ELR (cell line): Measurements from ENCODE around the gene AKAIN1.

Experiments used
- DNase-seq: peaks from one replicate; pipeline ENCODE4 v3.0.0-alpha.2; 2015; ENCODE audit warnings: low read depth

AKAIN1 gene

GRCh38 chr18:5159080-5159479, 38.0 kb downstream of the AKAIN1 start:
- DNase-seq = no peak

- no peak for DNase-seq
Observed at GRCh38 chr18:5158587-5158986, 38.5 kb downstream of the AKAIN1 start.

DNA sequence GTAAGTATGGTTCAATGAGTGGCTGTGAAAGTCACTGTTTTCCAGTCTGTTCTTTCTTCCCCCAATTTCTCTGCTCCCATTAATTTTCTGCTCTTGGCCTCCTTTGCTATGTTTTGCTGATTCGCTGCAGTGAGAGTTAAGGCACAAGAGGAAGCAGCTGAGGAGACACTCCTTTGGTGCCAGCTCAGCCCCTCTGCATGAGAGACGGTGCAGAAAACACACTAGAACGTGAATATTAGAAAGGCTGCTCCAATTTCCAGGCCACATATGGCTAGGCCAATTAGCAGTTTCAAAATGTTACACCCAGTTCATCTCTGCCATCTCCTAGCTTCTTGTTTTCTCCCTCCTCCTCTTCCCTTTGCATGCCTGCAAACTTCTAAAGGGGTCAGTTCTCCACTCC, 38.9 kb downstream of the AKAIN1 start:
- DNase-seq = no peak

DNA sequence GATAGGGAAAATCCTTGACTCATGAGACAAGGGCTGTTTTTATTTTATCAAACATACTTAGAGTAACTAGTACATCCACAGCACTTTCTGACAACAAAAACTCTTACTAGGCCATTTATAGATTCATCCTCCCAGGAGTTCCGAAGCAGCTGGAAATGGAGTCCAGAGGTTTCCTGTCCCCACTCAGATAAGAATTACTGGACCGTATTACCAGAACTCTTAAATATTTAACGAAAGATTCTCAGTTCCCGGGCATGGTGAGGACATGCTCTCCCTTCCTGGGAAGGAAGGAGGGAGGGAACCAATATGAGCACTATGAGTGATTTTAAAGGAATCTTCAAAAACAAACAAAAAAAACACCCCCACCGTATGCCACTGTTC, 41.2 kb downstream of the AKAIN1 start:
- DNase-seq = no peak

DNA sequence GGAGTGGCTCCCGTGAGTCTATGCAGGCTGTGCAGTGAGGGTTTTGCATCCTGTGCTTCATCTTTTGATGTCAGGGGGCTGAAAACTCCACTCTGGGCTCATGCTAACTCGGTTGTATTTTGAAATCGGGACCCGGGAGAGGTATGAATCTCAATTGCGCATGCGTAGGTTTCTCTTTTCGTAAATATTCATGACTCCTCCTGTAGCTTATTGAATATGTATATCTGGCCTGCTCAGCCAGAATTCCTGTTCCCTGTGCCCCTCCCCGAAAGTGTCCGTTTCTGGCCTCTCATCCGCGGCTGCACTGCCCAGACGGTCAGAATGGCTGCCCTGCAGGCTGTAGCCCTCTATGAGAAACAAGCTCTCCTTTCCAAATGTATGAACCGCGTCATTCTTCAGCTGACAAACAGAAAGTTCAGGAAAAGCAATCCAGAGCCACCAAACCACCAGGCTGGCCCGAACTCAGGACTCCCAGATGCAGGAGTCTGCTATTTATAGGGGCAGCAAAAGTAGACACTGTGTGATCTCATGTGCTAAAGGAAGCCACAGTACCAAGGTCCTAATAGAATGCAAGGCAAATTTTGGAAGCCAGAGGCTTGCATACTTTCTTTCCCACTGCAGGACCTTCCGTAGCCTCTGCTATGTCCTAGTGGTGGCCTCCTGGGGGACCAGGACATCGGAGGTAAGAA, 41.7 kb downstream of the AKAIN1 start:
- no peak for DNase-seq

- no peak for DNase-seq
Observed at GRCh38 chr18:5152343-5153020, 44.6 kb downstream of the AKAIN1 start.

DNA sequence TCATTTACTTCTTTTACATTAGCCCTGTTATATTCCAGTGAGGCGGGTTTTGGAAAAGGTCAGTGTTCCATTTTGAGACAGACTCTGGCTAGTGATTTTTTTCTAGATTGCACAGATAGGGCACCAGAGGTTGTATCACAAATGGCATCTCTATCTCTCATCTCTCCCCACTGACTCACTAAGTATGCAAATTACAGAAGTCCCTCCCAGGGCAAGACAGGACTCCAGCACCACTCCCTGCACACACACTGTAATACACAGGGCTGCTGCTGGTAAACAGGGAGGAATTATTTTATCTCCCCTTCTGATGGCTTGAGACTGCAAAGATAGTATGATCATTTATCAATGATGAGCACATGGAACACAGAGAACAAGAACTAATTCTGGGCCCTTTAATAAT, 46.2 kb downstream of the AKAIN1 start:
- DNase-seq = no peak

- DNase-seq = no peak
Observed at GRCh38 chr18:5146093-5146492, 51.0 kb downstream of the AKAIN1 start.

GRCh38 chr18:5145168-5145825, 51.8 kb downstream of the AKAIN1 start:
- no peak for DNase-seq

DNA sequence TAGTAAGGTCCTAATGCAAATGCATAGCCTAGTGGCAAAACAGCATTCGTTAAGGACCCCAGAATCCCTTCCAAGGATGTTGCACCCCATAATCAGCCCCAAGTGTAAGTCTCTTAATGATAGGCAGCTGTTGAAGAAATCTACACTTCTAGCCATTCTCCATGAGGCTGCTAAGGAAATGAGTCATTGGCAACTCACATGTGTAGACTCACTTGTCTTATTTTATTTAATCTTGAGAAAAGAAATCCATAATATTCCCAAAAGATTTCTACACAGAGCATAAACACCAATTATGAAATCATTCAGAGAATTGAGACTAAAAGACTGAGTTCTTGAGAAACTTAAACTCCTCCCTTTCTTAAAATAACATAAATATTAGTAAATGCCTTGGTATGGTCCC, 52.4 kb downstream of the AKAIN1 start:
- DNase-seq = no peak

GRCh38 chr18:5142859-5143258, 54.2 kb downstream of the AKAIN1 start:
- no peak for DNase-seq

- DNase-seq = no peak
Observed at GRCh38 chr18:5142131-5142530, 54.9 kb downstream of the AKAIN1 start.

GRCh38 chr18:5137261-5137660, 59.8 kb downstream of the AKAIN1 start:
- no peak for DNase-seq

DNA sequence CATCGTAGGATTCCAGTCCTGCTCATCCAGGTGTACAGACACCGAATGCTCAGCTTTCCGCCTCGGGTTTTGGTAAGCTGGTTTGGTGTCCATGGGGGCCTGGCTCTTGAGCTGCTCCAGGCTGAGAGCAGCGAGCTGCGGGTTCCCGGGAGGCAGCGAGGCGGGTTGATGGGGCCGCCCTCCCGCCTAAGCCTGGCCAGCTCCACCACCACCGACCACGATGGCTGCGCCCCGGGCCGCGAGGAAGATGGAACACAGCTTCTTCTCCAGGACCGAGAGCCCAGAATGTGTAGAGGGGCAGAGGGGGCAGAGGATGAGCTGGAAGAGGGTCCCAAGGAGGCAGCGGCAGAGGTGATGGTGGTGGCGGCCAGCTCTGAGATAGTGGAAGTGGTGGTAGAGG, 64.1 kb downstream of the AKAIN1 start:
- no peak for DNase-seq

DNA sequence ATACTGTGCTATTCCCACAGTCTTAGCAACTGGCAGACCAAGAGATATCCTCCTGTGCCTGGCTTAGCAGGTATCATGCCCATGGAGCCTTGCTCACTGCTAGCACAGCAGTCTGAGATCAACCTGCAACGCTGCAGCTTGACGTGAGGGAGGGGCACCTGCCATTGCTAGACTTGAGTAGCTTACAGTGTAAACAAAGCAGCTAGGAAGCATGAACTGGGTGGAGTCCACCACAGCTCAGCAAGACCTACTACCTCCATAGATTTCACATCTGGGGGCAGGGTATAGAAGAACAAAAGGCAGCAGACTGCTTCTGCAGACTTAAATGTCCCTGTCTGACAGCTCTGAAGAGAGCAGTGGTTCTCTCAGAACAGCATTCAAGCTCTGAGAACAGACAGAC, 74.8 kb downstream of the AKAIN1 start:
- DNase-seq = no peak

- no peak for DNase-seq
Observed at GRCh38 chr18:5110266-5110665, 86.8 kb downstream of the AKAIN1 start.

GRCh38 chr18:5107988-5108387, 89.1 kb downstream of the AKAIN1 start:
- no peak for DNase-seq

- DNase-seq = no peak
Observed at GRCh38 chr18:5106730-5107129, 90.3 kb downstream of the AKAIN1 start.

DNA sequence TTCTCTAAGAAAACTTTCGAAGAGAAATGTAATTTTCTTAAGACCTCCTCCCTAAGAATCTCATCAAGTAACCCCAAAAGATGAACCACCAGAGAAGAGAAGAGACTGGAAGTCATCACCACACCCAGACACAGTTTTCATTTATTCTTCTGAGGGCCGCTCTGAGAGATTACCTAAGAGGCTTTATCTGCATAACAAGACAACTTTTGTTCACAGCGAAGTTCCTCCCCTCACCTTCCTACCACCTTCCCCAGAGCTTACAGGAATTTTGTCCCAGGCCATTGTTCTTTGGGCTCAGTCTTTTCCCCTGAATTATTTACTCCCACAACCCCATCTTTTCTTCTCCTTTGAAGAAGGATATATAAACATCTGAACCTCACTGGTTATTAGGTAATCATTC, 92.8 kb downstream of the AKAIN1 start:
- no peak for DNase-seq

- DNase-seq = no peak
Observed at GRCh38 chr18:5103693-5104092, 93.4 kb downstream of the AKAIN1 start.

GRCh38 chr18:5103286-5103685, 93.8 kb downstream of the AKAIN1 start:
- DNase-seq = no peak

DNA sequence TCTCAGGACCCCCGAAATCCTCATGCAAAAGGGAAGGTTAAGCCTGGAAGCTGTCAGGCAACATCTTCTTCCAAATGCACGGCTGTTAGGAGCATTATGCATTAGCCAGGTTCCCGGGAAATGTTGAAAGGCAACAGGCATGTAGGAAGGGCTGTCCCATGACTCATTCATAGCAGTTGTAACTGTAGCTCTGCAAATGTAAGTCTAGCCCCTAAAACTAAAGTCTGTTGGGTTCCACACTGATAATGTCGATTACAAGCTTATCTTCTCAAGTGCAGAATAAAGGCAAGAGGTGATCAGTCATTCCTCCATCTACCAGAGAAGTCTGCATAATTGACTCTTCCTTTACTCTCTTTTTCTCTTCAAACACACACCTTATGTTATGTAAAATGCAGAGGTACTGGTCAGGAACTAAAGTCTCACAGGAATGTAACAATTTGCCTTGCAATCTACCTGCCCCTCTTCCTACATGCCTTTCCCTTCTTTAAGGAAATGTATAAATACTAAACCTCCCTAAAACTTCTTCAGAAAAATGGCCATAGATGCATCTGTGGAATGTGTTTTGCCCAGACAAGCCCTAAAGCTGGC, 99.8 kb downstream of the AKAIN1 start:
- no peak for DNase-seq

DNA sequence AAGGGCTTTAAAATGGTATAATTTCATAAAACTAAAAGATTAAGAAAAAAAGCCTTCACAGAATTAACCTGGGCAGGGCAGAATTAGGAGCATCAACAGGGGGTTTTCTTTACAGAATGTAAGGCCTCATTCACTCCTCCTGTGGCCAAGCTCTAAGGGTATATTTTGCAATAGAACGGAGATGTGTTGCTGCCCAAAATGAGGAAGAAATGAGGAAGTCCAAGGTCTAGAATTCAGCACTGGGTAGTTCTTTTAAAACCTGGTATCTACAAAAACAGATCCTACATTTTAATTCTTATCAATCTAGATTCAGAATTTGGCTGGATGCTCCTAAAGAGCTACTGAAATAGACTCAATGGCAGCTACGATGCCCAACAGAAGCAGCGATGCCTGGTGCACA, 101.8 kb downstream of the AKAIN1 start:
- no peak for DNase-seq
